Stimulated activated effector memory CD8-positive, alpha-beta T cell treated with anti-CD3 and anti-CD28 coated beads, Interleukin-12 subunit alpha, Interleukin-12 subunit beta, amount 100 ng/mL, for 72 hours (primary cell): ENCODE measurements around the gene BCAS2.
"Not testable (repeated sequence)": the region's sequence is repeated elsewhere in the genome, so short reads cannot be mapped to it uniquely, and the experiment has no call there.

Experiments used
- ATAC-seq: fragments of 150-1000 bp; cut with Tn5 transposase; 2 replicates; pipeline ENCODE4 v1.10.0; 2021
- DNase-seq, 2 donors: peaks; one replicate each; pipeline ENCODE4 v3.0.0; 2021 to 2022; ENCODE audit warnings: low spot score in 2 of 2
- H3K27ac Mint-ChIP-seq: one replicate; pipeline ENCODE4 v1.8.0; 2022; ENCODE audit warnings: mild to moderate bottlenecking, mixed read lengths
- H3K36me3 Mint-ChIP-seq: one replicate; pipeline ENCODE4 v1.8.0; 2022; ENCODE audit warnings: mild to moderate bottlenecking, mixed read lengths
- H3K4me1 Mint-ChIP-seq: one replicate; pipeline ENCODE4 v1.8.0; 2022; ENCODE audit warnings: mixed read lengths
- H3K4me3 Mint-ChIP-seq: one replicate; pipeline ENCODE4 v1.8.0; 2022; ENCODE audit warnings: mild to moderate bottlenecking, mixed read lengths
- H3K9me3 Mint-ChIP-seq: one replicate; pipeline ENCODE4 v1.8.0; 2022; ENCODE audit warnings: mixed read lengths

The BCAS2 gene

GRCh38 chr1:114586513-114587047, 5.2 kb upstream of the BCAS2 start:
- ATAC-seq (no peak), DNase-seq (no peak)
- no peak overlapping the region for H3K27ac Mint-ChIP-seq
- peaks cover 6% of the 10 kb centered on the region for H3K9me3 Mint-ChIP-seq
- peaks cover 8% of the 10 kb centered on the region for H3K36me3 Mint-ChIP-seq
- peaks cover 11% of the 10 kb centered on the region for H3K4me1 Mint-ChIP-seq
- H3K4me3 Mint-ChIP-seq, result no peak overlapping the region

GRCh38 chr1:114585231-114585630, 3.8 kb upstream of the BCAS2 start:
- H3K27ac Mint-ChIP-seq, result no peak overlapping the region
- H3K36me3 Mint-ChIP-seq, result peaks cover 19% of the 10 kb centered on the region
- no peak for DNase-seq
- H3K9me3 Mint-ChIP-seq, result peaks cover 6% of the 10 kb centered on the region
- H3K4me1 Mint-ChIP-seq, result peaks cover 11% of the 10 kb centered on the region
- no peak for ATAC-seq
- no peak overlapping the region for H3K4me3 Mint-ChIP-seq

- Mint-ChIP-seq H3K36me3 (peaks cover 100% of the 10 kb centered on the region), H3K27ac (no peak overlapping the region), H3K4me1 (peaks cover 5% of the 10 kb centered on the region), H3K9me3 (no peaks in the 10 kb centered on the region), H3K4me3 (no peak overlapping the region)
- no peak for DNase-seq
- no peak for ATAC-seq
Observed at GRCh38 chr1:114574365-114574764, 7.0 kb downstream of the BCAS2 start.

DNA sequence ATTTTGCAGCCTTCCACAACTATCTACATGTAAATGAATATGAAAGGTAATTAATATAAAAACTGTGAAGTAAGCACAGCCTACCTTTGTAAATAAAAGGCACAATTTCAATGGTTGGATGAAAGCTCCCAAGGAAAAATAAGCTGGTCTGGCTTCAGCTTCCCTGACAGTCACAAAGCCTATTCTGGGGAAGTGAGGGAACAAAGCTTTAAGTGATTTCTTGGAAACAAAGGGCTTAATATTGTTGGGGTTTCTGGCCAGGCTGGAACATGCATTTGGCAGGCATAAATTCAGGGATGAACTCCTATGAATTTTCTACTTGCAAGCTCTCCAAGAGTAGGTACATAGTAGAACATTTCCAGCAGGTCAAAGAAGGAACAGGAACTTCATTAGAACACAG, 17.3 kb downstream of the BCAS2 start:
- ATAC-seq, result no peak
- Mint-ChIP-seq H3K36me3 (peaks cover 45% of the 10 kb centered on the region), H3K9me3 (no peaks in the 10 kb centered on the region)

GRCh38 chr1:114562978-114563510, 18.4 kb downstream of the BCAS2 start:
- not testable (repeated sequence) for DNase-seq, ATAC-seq, H3K4me3 Mint-ChIP-seq, H3K27ac Mint-ChIP-seq, H3K9me3 Mint-ChIP-seq, H3K4me1 Mint-ChIP-seq
- peaks cover 34% of the 10 kb centered on the region for H3K36me3 Mint-ChIP-seq

More for the DNA sequence above, 17.3 kb downstream of the BCAS2 start:
- H3K4me3 Mint-ChIP-seq, result no peak overlapping the region
- no peak for DNase-seq
- H3K27ac Mint-ChIP-seq, result no peak overlapping the region
- no peaks in the 10 kb centered on the region for H3K4me1 Mint-ChIP-seq

- Mint-ChIP-seq H3K36me3 (peaks cover 17% of the 10 kb centered on the region), H3K4me1 (no peaks in the 10 kb centered on the region), H3K27ac (no peak overlapping the region), H3K9me3 (no peaks in the 10 kb centered on the region), H3K4me3 (no peak overlapping the region)
- ATAC-seq, result no peak
- no peak for DNase-seq
Observed at GRCh38 chr1:114561333-114561732, 20.1 kb downstream of the BCAS2 start.

GRCh38 chr1:114559356-114559755, 22.1 kb downstream of the BCAS2 start:
- no peak for ATAC-seq
- Mint-ChIP-seq H3K27ac (no peak overlapping the region), H3K36me3 (no peaks in the 10 kb centered on the region), H3K4me3 (no peak overlapping the region), H3K9me3 (no peaks in the 10 kb centered on the region), H3K4me1 (no peaks in the 10 kb centered on the region)
- no peak for DNase-seq

DNA sequence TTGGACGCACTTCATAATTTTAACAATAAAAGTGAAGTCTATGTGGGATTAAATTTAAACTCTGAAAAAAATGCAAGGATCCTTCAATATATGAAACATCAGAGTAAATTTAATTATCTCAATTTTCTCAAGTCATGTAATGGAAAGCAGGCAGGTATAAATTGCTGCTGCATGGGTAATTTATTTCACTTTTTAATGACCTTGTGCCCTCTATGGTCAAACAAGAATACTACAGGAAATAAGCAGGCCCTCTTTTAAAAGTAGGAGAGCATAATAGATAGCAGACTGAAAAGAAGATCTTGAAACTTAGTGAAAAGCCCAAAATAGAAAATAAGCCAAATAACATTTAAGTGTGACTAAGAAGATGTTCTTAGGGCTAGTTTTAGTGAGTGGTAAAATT, 22.9 kb downstream of the BCAS2 start:
- no peak overlapping the region for H3K27ac Mint-ChIP-seq
- ATAC-seq (no peak), DNase-seq (no peak)
- no peaks in the 10 kb centered on the region for H3K9me3 Mint-ChIP-seq
- no peaks in the 10 kb centered on the region for H3K4me1 Mint-ChIP-seq
- H3K36me3 Mint-ChIP-seq, result no peaks in the 10 kb centered on the region
- H3K4me3 Mint-ChIP-seq, result no peak overlapping the region

- ATAC-seq (no peak), DNase-seq (no peak)
- no peaks in the 10 kb centered on the region for H3K4me1 Mint-ChIP-seq
- H3K27ac Mint-ChIP-seq, result no peak overlapping the region
- H3K36me3 Mint-ChIP-seq, result no peaks in the 10 kb centered on the region
- no peaks in the 10 kb centered on the region for H3K9me3 Mint-ChIP-seq
- H3K4me3 Mint-ChIP-seq, result no peak overlapping the region
Observed at GRCh38 chr1:114554577-114554976, 26.8 kb downstream of the BCAS2 start.

- no peak for ATAC-seq
- Mint-ChIP-seq H3K4me1 (no peaks in the 10 kb centered on the region), H3K36me3 (no peaks in the 10 kb centered on the region)
Observed at GRCh38 chr1:114552106-114552639, 29.2 kb downstream of the BCAS2 start.

DNA sequence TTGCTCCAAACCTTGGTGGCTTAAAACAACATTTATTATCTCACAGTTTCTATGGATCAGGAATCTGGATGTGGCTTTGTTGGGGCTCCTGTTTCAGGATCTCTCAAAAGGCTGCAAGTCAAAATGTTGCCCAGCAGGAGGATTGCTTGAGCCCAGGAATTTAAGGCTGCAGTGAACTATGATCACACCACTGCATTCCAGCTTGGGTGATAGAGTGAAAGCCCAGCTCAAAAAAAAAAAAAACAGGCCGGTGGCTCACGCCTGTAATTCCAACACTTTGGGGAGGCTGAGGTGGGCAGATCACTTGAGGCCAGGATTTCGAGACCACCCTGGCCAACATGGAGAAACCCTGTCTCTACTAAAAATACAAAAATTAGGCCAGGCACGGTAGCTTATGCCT, 30.0 kb downstream of the BCAS2 start:
- Mint-ChIP-seq H3K4me3 (no peak overlapping the region), H3K4me1 (no peaks in the 10 kb centered on the region), H3K27ac (no peak overlapping the region), H3K36me3 (no peaks in the 10 kb centered on the region), H3K9me3 (no peaks in the 10 kb centered on the region)
- DNase-seq, result no peak
- ATAC-seq, result no peak

More at GRCh38 chr1:114552106-114552639, 29.2 kb downstream of the BCAS2 start:
- Mint-ChIP-seq H3K9me3 (no peaks in the 10 kb centered on the region), H3K27ac (no peak overlapping the region), H3K4me3 (no peak overlapping the region)
- no peak for DNase-seq

GRCh38 chr1:114550336-114550735, 31.1 kb downstream of the BCAS2 start:
- H3K27ac Mint-ChIP-seq, result no peak overlapping the region
- no peak for ATAC-seq
- no peaks in the 10 kb centered on the region for H3K4me1 Mint-ChIP-seq
- no peak overlapping the region for H3K4me3 Mint-ChIP-seq
- no peak for DNase-seq
- H3K36me3 Mint-ChIP-seq, result no peaks in the 10 kb centered on the region
- no peaks in the 10 kb centered on the region for H3K9me3 Mint-ChIP-seq

DNA sequence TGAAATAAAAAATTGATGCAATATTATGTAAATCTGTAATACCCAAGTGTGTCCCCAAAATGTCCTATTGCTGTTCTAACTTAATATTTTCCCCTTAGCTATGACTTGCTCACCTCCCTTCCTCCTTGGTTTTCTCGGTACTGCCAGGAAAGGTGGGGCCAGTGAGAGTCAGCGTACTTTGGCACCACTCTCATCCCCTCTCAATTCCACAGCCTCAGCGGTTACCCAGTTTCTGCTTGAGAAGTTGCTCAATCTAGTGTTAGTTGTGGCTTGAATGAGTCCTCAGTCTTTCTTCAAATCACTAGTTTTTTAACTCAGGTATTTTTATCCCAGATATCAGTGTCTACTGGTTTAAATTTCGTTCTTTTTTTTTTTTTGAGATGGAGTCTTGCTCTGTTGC, 32.3 kb downstream of the BCAS2 start:
- Mint-ChIP-seq H3K4me3 (no peak overlapping the region), H3K9me3 (no peaks in the 10 kb centered on the region), H3K4me1 (no peaks in the 10 kb centered on the region), H3K36me3 (no peaks in the 10 kb centered on the region), H3K27ac (no peak overlapping the region)
- DNase-seq, result no peak
- ATAC-seq, result no peak

- Mint-ChIP-seq H3K9me3 (no peaks in the 10 kb centered on the region), H3K4me1 (no peaks in the 10 kb centered on the region), H3K27ac (no peak overlapping the region)
Observed at GRCh38 chr1:114547076-114547475, 34.3 kb downstream of the BCAS2 start.

DNA sequence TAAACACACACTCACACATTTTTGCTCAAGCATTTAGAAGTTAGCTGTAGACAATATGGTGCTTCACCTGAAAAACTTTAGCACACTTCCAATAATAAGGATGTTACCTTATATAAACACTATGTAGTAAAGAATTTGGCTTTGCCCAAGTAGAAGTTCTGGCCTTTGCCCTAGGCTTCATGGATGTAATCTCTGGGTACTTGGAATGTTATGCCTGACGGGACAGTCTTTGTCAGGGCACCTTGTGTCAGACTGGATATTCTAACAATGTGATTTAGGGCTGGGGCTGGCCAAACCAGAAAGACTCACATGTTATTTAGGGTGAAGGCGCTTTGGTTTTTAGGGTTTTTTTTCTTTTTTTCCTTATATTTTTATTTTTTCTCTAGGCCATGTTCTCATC, 35.6 kb downstream of the BCAS2 start:
- H3K9me3 Mint-ChIP-seq, result no peaks in the 10 kb centered on the region
- H3K4me3 Mint-ChIP-seq, result no peak overlapping the region
- no peaks in the 10 kb centered on the region for H3K4me1 Mint-ChIP-seq
- ATAC-seq (no peak), DNase-seq (no peak)
- no peaks in the 10 kb centered on the region for H3K36me3 Mint-ChIP-seq
- no peak overlapping the region for H3K27ac Mint-ChIP-seq

More at GRCh38 chr1:114547076-114547475, 34.3 kb downstream of the BCAS2 start:
- Mint-ChIP-seq H3K36me3 (no peaks in the 10 kb centered on the region), H3K4me3 (no peak overlapping the region)
- ATAC-seq, result no peak
- no peak for DNase-seq

GRCh38 chr1:114545315-114545714, 36.1 kb downstream of the BCAS2 start:
- Mint-ChIP-seq H3K9me3 (no peaks in the 10 kb centered on the region), H3K4me1 (no peaks in the 10 kb centered on the region), H3K4me3 (no peak overlapping the region), H3K27ac (no peak overlapping the region), H3K36me3 (no peaks in the 10 kb centered on the region)
- DNase-seq (no peak), ATAC-seq (no peak)
